Putamen (tissue), 1 donor: ENCODE data around the gene EFEMP2.

Experiments
- DNase-seq: peaks from one replicate; pipeline ENCODE4 v3.0.0-alpha.2; 2016; ENCODE audit warnings: low spot score

EFEMP2 gene

DNA sequence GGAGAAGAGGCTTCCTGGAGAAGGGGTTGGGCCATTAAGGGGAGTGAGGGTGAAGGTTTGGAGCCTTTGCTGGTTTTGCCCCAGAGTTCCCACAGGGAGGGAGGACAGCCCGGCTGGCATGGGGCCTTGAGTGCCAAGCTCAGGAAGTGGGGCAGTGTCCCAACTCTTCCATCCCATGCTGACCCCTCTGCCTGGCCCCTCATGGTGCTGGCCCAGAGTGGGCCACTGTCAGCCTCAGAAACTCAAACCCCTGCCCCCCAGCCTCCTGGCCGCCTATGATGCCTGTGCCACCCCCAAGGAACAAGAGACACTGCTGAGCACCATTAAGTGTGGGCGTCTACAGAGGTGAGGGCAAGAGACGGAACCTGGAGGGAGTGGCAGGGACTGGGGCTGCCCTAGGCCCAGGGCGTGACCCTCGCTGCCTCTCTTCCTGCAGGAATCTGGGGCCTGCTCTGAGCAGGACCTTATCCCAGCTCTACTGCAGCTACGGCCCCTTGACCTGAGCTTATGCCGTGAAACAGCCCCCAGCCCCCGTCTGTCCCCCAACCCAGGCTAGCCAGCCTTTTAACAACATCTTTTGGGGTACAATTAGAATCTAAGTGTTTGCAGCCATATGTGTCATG, 6.9 kb downstream of the EFEMP2 start:
- DNase-seq = no peak

DNA sequence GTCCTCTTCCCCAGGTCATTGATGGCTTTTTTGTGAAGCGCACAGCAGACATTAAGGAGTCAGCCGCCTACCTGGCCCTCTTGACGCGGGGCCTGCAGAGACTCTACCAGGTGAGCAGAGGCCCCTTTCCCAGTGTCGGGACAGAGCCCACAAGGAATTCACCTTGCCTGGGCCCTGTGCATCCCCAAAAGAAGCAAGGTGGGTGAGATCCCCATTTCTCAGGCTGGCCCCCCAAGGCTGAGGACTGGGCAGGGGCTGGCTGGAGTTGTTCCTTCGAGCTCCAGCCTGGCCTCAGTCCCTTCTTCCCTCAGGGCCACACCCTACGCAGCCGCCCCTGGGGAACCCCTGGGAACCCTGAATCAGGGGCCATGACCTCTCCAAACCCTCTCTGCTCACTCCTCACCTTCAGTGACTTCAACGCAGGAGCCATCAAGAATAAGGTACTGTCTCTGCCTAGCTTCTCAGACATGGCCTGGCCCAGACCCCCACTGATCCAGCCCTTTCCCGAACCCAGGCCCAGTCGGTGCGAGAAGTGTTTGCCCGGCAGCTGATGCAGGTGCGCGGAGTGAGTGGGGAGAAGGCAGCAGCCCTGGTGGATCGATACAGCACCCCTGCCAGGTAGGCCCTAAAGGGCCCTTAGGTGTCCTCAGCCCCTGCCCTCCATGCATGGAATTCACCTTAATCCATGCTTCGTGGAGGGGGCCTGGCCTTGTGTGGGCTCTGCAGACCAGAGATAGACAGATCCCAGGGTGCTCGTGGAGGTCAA, 7.7 kb downstream of the EFEMP2 start:
- no peak for DNase-seq

DNA sequence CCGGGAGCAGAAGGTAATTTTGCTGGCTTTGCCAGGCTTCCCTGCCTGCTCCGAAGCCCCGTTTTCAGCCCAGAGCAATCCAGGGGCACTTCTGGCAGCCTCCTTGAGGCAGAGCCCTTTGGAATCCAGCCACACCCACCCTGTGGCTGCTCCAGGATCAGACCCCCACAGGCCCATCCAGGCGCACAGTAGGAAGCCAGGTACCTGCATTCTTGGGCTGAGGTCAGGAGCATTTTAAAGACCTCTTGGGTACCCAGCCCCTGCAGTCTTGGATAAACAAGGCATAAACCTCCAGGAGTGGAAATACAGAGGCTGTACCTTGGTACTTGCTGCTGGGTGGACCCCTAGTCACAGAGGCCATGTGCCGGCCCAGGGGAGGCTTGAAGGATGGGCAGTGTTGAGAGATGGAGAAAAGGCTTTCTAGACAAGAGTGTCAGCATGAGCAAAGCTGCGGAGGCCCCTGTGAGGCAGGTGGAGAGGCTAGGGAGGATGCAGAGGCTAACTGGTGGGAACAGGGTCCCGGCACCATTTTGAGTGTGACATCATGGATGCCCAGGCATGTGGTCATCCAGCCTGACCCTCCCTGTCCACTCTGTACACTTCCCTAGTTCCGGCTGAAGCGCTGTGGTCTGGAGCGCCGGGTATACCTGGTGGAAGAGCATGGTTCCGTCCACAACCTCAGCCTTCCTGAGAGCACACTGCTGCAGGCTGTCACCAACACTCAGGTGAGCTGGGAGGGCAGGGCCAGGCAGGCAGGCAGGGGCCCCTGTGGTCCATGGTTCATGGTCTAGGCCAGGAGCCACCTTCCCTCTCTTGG, 8.5 kb downstream of the EFEMP2 start:
- DNase-seq = no peak

DNA sequence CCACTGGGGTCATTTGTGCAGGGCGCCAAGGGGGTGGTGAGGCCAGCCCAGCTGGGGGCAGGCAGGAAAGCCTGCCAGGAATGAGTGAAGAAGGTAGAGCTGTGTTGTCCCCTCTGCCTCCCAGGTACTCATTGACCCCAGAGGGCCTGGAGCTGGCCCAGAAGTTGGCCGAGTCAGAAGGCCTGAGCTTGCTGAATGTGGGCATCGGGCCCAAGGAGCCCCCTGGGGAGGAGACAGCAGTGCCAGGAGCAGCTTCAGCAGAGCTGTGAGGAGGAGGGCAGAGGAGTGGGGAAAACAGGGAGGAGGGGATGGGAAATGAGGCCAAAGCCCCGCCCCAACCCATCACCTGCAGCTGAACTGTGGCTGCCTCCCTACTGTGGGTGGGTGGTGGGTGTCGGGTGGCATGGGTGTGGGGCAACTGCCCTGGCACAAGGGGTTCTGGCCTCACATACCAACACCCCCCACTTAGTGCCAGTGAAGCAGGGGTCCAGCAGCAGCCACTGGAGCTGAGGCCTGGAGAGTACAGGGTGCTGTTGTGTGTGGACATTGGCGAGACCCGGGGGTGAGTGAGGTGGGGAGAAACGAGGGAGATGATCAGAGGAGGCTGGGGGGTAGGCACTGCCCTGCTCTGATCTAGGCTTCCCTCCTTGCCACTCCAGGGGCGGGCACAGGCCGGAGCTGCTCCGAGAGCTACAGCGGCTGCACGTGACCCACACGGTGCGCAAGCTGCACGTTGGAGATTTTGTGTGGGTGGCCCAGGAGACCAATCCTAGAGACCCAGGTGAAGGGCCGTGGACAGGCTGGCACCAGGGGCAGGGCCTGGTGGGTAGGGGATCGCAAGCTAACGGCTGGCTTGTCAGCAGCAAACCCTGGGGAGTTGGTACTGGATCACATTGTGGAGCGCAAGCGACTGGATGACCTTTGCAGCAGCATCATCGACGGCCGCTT, 9.4 kb downstream of the EFEMP2 start:
- DNase-seq = no peak

DNA sequence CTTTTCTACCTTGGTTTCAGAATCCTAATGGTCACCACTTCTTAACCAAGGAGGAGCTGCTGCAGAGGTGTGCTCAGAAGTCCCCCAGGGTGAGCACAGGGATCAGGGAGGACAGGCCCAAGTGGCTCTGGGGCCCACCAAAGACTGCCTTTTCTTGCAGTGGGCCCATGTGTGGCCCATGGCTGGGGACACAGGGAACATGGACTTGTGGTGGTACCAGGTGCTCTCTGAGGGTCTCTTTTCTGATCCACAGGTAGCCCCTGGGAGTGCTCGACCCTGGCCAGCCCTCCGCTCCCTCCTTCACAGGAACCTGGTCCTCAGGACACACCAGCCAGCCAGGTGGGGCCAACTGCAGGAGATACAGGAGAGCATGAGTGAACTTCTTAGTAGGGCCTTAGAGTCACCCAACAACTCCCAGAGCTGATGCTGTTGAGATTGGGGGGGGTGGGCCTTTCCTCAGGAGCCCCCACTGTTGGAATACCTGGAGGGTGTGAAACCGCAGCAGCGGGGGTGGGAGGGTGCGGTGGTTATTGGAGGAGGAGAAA, 10.3 kb downstream of the EFEMP2 start:
- DNase-seq = no peak

DNA sequence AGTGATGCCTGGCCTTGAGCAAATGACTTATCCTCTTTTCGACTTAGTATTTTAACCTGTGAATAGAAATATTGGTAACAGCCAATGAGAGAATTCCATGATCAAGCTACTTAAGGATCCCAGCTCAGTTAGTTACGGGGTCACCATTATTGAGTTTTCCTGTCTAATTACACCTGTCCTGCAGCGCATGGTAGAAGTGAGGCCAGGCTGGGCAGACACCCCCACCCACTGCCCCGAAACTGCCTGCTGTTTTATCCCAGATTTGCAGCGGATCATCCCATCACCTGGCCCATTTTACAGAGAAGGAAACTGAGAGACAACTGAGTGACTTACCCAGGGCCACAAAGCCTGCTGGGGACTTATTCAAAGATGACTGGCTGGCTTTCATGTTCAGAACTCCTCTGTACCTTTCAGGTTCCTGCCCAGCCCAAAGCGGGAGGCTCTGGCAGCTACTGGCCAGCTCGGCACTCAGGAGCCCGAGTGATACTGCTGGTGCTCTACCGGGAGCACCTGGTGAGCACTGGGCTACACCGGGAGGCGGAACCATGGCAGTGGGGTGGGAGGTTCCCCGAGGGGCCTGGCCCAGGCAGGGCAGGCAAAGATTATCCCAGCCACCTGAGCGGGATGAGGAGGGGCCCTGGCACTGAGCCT, 10.9 kb downstream of the EFEMP2 start:
- DNase-seq = no peak

DNA sequence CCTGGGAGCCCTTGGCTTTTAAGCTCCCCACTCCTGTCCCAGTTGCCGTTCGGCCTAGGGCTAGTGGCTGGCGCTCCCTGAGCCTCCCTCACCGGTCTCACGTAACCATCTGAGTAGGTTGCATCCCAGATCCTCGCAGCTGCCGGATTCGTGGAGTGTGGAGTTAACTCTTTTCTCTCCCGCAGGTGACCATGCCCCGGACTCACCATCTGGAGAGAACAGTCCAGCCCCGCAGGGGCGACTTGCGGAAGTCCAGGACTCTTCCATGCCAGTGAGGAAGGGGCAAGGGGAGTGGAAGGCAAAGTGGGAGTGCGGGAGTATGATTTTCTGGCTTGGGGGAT, 11.5 kb downstream of the EFEMP2 start:
- DNase-seq = no peak

DNA sequence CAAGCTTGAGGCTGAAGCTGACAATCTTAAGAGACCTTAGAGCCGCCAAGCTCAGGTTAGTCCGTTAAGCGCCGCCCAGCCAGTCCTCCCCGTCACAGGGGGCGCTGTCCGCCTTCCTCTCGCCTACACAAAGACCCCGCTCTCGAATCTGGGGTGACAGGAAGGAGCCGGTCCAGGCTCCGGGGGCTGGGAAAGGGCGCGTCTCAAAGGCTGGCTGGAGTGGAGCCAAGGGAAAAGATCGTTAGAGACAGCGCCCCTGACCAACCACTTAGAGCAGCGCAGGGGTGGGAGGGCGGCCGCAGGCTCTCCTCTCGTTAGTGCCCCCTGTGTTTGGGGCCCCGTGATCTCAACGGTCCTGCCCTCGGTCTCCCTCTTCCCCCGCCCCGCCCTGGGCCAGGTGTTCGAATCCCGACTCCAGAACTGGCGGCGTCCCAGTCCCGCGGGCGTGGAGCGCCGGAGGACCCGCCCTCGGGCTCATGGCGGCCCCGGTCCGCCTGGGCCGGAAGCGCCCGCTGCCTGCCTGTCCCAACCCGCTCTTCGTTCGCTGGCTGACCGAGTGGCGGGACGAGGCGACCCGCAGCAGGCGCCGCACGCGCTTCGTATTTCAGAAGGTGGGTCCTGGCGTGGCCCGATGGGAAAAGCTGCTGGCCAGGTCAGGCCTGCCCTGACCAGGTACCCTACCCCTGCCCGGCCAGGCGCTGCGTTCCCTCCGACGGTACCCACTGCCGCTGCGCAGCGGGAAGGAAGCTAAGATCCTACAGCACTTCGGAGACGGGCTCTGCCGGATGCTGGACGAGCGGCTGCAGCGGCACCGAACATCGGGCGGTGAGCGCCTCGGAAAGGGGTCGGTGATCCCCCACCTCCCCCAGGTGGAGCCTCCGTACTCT, 12.1 kb downstream of the EFEMP2 start, which contains the start of gene MUS81:
MUS81 (plus strand) TSS at position 156 of the 887 bp plus-strand sequence; CDS start at position 477, 321 bp downstream.
- peak; percentile 92 for DNase-seq

DNA sequence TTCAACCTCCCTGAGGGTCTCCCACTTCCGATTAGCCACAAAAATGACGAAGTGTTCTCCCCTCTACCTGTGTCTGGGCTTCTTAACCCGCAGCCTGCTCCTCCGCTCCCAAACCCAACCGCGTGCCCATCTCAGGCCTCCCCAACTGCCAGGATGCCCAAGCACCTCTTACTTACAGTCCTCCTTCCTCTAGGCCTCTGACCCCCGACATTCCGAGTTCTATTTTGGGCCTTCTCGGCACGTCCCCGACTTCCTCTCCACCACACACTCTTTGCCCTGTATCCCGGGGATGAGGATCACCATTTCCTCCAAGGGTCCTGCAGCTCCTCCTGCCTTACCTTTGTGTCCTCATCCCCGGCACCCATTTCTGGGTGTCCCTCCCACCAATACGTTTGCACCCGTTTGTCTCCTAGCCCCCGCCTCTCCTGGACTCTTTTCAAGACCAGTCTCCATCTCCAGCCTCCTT, 12.8 kb downstream of the EFEMP2 start:
- DNase-seq = no peak

DNA sequence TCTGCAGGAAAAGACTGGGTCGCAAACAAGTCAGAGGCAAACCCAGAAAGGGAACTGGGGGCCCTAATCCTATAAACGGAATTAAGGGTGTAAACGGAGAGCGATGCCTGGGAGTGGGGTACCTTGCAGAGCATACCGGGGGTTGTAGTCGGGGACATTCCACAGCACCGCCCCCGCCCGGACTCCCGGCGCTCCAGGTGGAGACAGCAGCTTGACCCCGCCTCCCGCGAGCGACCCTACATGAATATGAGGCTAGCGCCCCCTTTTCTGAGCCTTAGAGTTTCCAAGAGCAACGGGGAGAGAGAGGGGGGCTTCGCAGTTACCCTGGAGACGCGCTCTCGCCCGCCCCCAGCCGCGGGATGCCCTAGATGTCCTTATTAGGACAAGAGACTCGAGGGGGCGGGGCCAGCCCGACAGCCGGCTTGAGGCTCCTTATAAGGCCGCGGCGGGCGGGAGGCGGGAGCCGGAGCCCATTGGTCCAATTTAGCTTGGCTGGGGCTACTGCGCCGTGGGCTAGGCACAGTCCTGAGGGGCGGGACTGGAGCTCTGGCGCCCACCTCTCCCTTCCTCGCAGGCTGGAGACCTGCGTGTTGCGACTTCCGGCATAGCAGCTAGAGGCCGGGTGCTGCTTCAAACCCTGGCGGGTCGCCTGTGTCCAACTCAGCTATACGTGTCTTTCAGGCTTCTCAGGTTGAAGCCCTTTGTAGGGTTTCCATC, 13.3 kb downstream of the EFEMP2 start:
- DNase-seq = peak; percentile 96

DNA sequence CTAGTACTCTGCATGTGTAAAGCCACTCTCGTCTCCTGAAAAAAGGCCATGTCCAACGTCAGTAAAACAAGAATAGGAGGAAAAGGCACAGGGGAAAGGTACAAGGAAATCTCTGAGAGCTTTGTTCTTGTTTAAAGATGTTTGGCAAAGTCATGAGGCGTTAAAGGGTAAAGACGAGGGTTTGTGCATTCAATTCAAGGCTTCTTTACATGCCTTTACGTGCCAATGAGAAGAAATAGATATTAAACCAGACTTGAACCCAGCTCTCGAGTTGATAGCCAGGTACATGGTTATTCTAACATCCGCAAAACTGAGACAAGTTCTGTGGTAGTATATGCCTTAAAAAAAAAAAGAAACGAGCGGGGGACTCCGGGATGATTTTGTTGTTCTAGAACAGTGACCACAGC, 13.9 kb downstream of the EFEMP2 start:
- DNase-seq = no peak

DNA sequence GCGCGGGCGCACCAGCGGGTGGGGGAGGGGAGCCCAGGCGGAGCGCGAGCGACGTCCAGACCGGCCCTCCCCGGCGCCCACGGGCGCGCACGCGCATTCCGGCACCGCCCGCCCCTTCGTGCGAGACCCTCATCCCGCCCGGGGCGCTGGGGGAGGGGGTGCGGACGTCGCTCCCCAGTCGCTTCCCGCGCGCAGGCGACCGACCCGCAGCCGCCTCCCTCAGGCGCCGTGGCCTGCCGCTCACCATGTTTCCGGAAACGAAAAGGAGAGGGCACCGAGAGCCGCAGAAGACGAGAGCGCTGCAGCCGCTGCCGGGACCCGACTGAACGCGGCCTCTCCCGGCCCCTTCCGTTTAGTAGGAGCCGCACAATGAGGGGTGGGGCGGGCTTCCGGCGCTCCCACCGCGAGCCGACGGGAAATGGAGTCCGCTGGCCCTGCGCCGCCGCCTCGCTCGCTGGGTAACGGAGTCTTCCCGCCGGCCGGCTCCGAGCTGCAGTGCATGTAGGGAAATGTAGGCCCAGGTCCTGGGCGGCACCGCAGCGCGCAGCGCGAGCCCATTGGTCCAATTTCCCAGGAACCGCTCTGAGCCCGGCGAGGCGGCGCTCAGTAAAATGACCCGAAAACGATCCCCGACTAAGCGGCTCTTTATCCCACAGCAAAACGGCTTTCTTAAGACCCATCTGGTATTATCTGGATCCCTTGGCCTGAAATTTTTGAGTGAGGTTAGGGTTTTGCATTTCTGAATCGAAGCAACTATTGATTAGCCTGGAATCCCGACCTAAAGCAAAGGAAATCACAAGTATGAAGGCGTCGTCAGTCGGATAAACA, 14.5 kb downstream of the EFEMP2 start, which contains the start of gene CFL1:
CFL1 (minus strand) TSS at position 328 of the 828 bp plus-strand sequence; CDS start at position 247, 81 bp downstream.
- DNase-seq = peak; percentile 97

DNA sequence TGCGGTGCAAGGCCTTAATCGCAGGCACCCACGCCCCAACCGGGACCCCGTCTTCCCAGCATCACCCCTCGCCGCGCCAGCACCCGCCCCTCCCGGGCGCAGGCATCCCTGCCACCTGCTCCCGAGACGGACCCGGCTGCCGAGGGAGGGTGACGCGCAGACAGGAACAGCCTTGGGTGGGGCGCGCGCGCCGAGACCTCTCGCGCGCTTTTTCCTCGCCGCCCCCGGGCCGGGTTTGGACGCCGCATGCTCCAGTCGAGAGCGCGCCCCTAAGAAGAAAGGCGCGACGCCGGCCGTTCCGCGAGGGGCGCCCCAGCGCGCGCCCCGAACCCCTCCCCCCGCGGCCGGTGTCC, 15.1 kb downstream of the EFEMP2 start:
- DNase-seq = peak; percentile 64

DNA sequence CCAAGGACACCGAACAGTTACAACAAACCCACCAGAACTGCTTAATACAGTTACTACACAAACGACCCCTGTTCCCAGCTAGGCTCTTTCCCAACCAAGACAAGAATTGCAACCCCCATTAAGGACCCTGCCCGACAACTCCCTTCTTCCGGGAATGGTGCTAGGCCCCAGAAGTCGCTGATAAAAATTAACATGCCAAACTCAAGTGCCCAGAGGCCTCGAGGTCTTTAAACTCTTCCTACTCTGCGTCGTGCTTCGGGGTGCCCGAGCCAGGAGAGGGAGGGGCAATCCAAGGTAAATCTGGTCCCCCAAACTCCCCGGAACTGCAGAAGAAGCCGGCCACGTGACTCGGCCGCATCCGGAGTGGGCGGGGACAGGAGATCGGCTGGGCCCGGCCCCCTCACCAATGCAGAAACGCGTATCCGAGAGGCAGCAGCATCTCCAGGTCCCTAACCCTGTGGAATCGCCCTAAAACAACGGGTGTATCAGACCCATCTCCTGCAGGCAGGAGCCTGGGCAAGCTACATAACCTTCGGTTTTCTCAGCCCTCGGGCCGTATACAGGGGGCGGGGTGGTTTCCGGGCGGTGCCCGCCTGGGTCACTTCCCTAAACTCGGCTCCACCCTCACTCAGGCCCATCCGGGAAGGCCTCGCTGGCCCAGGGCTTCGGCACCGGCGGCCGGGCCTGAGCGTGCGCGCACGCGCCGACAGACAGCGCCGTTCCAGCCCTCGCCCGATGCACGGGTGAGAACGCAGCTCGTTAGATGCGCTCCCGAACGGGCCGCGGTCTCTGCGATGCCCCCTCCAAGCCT, 15.7 kb downstream of the EFEMP2 start:
- DNase-seq = peak; percentile 83

DNA sequence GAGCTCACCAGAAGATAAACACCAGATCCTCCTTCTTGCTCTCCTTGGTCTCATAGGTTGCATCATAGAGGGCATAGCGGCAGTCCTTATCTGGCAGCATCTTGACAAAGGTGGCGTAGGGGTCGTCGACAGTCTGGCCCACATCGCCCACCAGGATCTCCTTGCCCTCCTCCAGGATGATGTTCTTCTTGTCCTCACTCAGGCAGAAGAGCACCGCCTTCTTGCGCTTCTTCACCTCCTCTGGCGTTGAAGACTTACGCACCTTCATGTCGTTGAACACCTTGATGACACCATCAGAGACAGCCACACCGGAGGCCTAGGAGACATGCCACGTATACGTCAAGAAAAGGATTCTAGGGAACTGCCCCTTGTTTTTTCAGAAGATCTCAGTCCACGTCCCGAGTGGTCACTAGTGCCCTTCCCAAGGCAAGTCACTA, 16.7 kb downstream of the EFEMP2 start:
- DNase-seq = no peak

DNA sequence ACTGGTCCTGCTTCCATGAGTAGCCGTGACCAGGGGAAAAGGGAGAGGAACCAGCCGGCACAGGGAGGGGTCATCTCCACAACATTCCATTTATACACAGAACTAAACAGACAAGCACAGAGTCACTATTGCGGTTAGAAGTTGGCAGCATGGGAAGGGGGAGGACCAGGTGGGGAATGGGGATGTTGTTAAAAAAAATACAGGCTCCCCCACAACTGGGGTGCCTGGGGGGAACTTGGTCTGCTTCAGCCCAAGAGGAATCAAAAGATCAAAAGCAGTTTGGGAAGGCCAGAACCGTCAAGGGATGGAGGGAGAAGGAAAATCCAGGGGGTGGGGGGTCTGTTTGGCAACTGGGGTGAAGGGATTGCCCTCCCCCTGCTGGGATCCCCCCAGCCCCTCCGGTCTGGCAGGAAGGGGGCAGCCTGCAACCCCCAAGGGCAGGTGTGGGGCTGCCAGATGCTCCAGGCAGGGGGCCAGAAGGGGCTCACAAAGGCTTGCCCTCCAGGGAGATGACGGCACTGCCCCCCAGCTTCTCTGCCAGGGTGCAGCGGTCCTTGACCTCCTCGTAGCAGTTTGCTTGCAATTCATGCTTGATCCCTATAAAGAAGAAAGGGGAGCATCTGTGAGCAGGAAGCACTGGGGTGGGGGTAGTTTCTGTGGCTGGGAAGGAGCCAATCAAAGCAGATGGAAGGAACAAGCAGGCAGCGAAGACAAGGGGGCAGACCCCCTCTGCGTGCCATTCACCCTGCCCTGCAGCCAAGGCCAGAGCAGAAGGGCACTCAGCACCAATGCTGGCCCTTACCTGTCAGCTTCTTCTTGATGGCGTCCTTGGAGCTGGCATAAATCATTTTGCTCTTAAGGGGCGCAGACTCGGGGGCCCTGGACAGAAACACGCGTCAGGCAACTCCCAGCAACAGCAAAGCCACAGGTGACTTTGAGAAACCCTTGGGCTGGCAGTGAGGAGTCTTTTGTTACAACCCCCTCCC, 17.5 kb downstream of the EFEMP2 start:
- DNase-seq = no peak
